ENCODE results near the gene FLRT1.

The FLRT1 gene

DNA sequence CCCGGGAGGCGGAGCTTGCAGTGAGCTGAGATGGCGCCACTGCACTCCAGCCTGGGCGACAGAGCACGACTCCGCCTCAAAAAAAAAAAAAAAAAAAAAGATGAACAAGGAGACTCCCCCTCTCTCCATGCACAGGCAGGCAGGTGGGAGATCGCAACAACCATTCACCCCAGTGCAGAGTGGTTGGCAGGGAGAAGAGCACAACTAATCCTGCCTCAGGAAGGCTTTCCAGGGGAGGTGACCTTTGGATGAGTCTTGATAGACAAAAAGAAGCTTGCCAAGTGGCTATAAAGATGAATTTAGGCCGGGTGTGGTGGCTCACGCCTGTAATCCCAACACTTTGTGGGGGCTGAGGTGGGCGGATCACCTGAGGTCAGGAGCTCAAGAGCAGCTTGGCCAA is 30.0 kb downstream of the FLRT1 start:
- DNase-seq (ENCODE audit: low read depth): no peak

DNA sequence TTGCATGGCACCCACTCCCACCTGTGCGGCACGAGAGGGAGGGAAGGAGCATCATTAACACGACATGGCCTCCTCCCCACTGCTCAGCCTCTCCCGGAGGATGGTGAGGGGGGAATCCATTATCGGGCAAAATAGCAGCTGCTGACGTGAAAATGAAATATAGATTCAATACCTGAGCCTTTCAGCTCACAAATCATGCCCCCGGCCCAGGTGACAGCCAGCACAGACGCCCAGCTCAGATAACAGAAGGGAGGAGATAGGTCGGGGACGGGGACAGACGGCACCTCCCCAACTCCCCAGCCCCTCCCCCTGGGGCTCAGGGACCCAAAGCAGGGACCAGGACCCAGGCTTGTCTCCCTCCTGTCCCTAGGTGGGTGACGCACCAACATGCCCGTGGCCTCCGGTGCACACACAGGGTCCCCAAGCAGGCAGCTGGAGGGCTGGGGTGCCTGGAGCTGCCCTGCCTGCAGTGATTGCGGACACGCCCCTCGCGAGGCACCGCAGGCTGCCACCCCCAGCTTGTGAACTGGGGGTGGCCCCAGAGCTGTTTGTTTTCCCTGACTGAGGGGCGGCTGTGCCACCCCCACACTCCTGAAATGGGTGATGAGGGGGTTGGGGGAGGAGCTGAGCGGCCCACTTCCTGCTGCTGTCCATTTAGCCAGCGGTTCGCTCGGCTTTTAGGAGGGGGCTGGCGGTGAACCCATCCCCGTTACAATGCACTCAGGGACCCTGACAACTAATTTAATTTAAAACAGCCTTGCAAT is 31.7 kb downstream of the FLRT1 start:
- DNase-seq (ENCODE audit: low read depth): no peak

DNA sequence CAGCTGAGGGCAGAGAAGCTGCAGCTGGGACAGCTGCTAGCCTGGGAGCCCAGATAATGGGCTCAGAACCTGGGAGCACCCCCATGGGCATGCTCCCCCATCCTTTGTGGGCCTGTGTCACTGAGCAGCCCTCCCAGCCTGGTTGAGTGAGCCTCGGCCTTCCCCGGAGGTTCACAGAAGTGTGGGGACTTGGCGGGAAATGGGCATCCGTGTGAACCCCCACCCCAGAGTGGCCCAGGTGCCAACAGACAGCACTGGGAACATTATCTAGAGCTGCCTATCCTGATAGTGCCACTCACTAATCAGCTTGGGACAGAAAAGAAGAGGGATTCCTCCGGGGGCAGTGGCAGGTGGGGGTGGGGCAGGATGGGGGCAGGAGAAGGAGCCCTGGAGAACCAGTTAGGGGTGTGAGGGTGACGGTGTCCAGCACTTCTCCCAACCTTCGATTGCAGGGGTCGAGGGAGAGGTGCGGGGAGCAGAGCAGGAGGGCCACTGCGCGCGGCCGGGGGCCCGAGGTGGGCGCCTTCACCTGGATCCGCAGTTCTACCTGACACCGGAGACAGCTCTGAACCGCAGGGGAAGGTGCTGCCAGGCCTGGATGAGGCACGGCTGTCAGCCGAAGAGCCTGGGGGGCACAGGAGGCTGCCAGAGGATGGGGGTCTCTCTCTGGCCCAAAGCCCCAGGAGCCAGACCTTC is 33.1 kb downstream of the FLRT1 start:
- DNase-seq (ENCODE audit: low read depth): no peak

DNA sequence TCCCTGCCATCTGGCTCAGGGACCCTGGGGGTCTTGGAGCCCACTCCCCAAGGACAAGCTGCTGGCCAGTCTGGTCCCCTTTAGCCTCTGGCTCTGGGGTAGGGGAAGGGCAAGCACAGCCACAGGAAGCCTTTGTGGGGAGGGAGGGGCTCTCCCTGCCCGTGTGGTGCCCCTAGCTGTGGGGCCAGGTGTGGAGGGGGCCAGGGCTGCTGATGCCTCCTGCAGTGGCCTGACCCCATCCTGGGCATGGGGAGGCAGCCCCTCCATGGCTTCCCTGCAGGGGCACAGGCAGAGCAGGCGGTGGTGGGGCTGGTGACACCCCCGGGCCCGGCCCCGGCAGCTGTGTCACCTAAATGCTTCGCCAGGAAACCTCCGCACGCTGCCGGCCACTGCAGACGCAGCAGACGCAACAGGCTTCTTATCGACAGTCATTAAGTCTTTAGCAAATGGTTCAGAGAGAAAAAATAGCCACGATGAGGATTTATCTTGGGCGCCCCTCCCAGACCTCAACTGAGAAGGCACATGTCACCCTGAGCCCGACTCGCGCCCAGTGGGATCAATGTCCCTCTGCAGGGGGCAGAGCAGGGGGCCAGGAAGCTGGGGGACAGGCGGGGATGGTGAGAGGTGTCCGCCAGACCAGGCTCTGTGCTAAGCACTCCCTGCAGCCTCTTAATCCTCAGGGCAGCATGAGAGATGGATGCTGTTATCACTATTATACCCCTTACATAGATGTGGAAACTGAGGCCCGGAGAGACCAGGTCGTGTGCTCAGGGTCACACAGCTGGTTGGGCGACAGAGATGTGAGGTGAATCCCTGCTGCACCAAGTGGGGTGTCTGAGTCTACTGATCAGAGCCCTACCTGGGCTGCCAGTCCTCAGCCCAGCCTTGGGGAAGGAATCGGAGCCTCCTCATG is 33.9 kb downstream of the FLRT1 start:
- no peak for DNase-seq (ENCODE audit: low read depth)

DNA sequence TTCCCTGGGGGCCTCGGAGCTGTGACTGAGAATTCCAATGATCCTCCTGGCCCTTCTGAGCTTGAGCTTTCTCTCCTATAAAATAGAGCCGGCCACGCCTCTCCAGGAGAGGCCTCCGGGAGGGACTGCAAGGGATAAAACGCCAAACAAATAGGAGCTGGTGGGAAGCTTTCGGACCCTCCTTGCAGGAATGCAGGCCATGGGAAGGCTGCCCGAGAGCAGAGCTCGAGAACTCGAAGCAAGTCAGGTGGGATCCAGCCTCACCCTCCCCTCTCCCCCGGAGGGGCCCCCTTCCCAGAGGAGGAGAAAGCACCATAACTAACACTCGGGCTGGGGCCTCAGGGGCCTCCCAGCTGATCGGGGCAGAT is 34.6 kb downstream of the FLRT1 start:
- no peak for DNase-seq (ENCODE audit: low read depth)

DNA sequence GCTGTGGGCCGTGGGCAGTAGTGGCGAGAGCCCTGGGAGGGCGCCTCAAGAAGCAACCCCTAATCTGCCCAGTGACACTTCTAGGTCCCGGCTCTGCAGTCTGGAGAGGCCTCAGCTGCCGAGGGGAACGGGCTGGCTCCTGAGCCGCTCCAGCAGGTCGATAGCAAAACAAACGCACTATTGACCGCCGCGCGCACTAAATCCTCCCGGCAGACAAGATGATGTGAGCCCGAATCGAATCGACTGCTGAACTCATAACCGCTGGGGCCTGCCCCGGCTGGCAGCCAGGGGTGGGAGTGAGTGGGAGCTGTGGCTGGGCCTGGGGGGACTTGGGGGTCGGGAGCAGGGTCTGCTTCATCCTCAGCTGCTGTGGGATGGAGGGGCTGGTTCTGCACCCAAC is 36.1 kb downstream of the FLRT1 start:
- no peak for DNase-seq (ENCODE audit: low read depth)

DNA sequence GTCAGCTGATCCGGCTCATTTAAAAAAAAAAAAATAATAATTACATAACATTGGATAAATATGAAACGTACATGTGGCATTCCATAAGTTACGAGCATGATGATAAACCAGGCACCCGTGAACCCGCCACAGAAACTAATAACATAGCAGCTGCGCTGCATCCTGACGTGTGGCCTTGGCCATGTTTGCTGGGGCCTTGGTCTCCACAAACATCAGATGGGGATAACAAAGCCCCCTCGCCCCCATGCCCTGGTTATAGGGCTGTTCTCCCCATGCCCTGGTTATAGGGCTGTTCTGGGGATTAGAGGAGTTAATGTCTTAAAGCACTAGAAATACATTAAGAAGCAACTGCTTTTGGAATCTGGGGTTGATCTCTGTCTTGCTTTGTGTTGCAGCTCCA is 36.7 kb downstream of the FLRT1 start:
- DNase-seq (ENCODE audit: low read depth): no peak

DNA sequence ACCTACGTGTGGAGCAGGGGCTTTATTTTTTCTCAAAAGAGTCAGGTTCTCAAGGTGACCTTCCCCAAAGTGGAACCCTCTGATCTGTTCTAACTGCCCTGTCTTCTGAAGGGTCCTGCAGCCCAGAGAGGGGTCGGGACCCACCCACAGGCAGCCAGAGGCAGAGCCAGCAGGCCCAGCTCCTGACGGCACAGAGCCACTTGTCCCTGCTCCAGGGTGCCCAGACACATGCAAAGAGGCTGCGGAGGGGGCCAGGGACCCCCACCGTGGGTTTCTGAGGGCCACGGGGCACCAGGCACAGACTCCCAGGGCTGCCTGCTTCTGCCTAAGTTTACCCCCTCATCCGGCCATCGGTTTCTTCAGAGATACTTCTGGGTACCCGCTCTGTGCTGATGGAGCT is 37.1 kb downstream of the FLRT1 start:
- DNase-seq (ENCODE audit: low read depth): no peak

DNA sequence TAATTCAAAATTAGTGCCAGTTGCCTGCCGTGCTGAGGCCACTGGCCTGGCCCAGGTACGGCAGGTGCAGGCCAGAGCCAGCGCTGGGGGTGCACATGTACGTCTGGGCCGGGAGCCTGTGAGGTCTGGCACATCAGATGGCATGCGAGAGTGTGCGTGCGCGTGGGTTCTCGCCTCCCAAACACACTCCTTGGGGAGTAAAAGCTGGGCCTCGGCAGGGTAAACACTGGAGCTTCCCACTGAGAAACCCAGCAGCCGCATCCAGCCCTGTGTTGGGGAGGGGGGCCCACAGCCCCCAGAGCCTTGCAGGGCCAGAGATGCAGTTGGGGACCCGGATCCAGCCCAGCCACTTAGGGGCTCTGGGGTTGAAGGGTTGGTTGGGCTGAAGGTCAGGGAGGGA is 37.8 kb downstream of the FLRT1 start:
- no peak for DNase-seq (ENCODE audit: low read depth)

DNA sequence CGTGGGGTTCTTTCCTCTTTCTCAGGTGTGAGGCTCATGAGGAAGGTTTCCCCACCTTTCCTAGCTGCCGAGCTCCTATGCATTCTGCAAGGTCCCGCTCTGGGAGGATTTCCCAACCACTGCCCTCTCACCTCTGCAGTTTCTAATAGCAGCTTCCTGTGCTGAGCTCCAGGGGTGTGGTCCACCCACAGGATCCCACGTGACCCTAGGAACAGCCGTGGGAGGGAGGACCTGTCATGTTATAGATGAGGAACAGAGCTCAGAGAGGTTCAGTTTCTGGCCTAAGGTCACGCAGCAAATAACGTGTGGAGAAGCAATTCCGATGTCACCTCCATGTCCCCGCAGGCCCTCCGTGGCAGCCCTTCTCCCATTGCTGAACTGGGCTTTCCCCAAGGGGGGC is 38.5 kb downstream of the FLRT1 start:
- no peak for DNase-seq (ENCODE audit: low read depth)

DNA sequence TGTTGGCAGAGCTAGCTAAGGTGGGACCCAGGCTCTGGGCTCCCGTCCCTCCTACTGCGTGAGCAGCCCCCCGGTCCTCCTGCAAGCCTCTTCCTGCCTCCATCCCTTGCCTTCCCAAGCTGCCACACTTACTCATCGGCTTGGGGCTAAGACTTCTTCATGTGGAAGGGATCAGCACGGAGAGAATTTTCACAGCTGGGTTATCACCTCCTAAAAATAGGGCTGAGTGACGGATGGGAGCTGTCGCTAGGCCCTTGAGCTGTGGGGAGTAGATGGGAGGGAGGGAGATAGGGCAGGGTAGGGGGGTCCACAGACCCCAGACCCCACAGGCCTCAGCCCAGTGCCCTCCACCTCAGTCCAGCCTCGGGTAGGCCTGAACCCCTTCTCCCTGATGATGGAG is 41.0 kb downstream of the FLRT1 start:
- DNase-seq (ENCODE audit: low read depth): no peak

DNA sequence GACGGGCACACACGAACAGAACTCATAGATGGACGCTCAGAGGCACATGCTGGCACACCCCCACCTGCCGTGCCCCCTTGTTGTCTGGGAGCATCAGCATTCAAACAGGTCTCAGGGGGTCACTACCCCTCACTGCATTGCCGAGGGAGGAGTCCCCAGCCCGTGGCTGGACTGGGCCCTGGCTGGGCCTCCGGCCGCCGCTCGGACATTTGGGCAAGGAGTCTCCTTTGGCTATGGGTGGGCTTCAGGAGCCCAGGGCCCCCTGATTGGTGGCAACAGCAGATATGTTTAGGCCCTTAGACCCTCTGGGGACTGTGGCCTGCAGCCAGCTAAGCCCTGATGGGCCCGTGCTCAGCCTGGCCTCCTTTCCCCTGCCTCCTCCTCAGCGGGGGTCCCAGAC is 41.9 kb downstream of the FLRT1 start:
- no peak for DNase-seq (ENCODE audit: low read depth)

DNA sequence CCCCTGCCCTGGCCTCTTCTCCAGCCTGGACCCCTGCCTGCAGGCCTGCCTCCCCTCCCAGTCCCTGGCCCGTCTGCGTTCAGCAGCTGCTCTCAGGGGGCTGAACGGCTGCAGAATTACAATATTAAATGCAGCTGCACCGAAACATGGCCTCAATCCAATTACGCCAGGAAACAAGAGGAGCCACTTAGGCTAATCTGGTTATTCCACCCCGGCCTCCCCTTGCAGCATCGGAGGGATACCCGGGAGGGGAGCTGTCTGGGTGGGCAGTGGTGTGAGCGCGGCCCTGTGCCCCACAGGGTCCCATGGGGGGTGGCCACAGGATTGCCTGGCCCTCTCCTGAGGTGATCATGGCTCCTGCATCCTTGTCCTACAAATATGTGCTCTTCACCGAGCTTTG is 42.6 kb downstream of the FLRT1 start:
- no peak for DNase-seq (ENCODE audit: low read depth)

DNA sequence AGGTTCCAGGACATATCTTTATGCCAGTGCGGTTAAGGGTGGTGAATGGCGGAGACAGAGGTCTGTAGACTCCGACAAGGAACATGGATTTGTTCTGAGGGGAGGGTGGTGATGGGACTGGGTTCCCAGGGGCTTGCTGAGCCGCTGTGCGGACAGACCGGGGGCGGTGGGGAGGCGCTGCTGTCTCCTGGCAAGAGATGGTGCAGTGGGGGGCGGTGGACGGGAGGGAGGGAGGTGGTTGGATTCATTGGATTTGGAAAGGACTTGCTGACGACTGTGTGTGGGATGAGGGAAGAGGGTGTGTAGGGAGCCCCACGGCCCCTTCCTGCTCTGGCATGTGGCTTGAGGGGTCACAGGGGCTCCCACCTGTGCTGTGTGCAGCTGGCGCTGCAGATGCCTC is 43.2 kb downstream of the FLRT1 start:
- DNase-seq (ENCODE audit: low read depth): no peak

DNA sequence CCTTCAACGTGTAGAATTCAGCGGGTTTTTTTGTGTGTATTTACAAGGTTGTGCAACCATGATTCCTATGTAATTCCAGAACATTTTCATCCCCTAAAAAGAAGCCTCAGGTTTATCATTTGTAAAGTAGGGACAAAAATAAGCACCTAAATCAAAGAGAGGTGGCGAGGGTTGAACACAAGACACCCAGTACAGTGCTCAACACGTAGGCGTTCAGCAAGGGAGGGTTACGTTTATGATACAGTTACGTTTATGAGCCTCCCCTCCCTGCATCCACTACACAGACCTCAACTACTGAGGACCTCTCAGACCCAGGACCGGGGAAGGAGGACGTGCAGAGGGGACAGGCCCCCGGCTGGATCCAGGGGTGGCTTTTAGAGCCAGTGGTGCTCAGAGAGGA is 44.7 kb downstream of the FLRT1 start:
- no peak for DNase-seq (ENCODE audit: low read depth)

DNA sequence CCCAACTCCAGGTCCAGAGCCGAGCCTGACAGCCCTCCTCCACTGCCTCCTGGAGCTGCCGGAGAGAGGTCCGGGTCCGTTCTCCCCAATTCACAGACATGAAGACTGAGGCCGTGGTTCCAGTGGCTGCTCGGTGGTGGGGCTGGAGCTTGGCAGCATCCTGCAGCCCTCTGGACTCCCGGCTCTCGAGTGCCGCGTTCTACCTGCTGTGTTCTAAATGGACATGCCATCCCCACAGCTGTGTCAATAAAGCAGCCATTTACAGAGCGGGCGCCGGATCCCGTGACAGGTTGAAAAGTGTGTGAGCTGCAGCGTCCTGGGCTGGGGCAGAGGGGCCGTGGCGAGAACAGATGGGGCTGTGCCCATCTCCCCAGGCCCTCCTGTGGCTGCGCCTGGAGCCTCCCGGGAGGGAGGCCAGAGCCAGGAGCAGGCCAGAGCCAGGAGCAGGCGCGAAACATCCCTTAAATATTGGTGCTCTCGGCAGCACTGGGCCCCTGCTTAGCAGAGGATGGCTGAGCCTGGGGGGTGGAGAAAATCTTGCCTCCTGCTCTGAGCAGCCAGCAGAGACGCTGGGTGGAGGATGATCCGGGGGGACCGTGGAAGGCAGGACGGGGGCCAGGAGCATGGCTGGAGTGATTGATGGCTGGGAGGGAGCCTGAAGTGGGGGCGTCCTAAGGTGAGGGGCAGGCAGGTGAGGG is 46.2 kb downstream of the FLRT1 start:
- DNase-seq (ENCODE audit: low read depth): no peak

DNA sequence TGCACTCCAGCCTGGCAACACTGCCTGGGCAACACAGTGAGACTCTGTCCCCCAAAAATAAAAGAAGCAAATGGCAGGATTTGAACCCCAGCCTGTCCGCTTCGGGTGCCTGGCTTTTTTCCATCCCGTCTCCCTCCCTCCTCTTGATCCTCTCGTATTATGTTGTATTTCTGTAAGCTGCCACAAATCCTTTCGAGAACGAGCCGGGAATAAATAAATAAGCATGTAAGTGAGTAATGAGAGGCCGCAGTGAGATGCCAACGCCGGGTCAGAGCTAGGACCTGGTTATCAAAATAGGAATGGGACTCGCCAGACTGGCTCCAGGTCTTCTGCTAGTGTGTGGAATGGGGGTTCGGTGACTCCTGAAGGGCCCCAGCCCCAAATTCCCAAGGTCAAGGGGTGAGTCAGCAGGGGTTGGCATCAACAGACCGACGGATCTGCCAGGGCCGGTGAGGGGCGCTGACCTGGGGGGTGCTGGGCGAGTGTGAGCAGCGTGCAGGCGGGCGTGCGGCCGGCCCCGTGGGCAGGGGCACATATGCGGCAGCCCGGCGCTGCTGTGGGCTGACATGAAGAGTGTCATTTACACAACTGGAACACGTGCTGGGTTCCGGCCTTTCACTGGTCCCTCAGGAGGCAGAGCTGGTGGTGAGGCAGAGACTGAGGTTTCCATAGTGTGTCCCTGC is 47.8 kb downstream of the FLRT1 start:
- no peak for DNase-seq (ENCODE audit: low read depth)

DNA sequence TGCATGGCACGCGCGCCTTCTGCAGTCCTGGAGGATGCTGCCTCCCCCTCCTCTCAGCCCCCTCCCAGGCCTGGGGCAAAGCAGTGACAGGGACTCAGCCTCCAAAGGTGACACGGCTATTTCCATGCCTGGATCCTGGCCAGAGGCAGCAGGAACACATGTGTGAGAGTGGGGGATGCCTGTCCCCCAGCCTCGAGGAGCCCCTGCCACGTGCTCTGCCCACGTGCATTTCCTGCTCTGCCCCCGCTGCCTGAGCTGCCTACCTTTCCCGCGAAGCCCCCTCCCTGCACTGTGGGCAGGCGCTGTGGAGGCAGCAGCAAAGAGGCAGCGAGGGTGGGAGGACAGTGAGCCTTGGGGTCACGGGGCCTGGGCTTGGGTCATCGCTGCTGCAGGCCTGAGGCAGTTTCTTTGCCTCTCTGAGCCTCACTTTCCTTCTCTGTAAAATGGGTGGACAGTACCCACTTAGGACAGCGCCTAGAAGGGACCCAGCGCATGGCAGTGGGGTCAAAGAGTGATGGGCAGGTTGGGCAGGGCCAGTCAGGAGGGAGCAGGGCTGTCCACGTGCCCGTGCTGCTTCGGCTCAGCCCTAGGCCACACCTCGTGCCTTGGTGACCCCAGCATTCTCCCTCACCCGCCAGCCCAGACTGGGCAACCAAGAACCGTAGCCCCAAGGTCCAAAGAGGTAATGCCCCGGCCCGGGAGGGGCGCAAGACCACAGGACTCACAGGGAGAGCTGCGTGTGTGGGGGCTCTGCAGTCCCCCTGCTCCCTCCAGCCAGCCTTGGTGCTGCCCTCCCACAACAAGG is 48.6 kb downstream of the FLRT1 start:
- DNase-seq (ENCODE audit: low read depth): no peak

DNA sequence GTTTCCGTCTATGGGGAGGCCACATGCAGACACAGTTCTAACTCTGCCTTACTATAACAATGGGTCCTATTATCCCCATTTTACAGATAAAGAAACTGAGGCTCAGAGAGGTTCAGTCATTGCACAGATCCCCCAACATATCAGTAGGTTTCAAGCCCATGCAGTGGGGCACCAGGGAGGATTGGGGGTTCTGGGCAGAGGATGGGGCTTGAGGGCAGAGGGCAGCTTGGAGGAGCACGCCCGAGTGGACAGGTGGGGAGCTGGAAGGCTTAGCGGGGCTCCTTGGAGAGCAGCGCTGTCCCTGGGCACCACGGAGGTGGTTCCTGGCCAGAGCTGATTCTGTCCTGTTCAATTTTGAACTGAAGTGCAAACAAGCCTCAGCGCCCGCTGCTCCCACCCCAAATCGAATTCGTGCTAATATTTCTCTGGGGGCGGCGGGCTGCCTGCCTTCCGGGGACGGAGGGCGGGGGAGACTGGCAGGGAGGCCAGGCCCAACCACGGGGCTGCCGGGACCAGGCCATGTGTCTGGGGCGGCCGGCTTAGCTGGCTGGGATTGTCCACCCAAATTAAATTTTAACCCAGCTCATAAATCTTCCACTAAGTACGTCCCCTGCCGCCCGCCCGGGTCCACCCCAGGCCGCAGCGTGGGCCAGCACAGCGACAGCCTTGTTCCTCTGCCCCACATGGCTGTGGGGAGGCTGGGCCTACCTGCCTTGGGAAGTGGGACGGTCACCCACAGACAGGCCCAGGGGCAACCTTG is 49.4 kb downstream of the FLRT1 start:
- DNase-seq (ENCODE audit: low read depth): no peak

Data from T follicular helper cell (primary cell).